NCI-H1417 treated with DMSO at 0.1 percent for 48 hours (cell line): Measurements from ENCODE around the gene STYK1.
"Not testable (repeated sequence)": the region's sequence is repeated elsewhere in the genome, so short reads cannot be mapped to it uniquely, and the experiment has no call there.

Experiments used
- DNase-seq: peaks from one replicate; lab custom pipeline; 2025; lab: John Stamatoyannopoulos, UW

The STYK1 gene

DNA sequence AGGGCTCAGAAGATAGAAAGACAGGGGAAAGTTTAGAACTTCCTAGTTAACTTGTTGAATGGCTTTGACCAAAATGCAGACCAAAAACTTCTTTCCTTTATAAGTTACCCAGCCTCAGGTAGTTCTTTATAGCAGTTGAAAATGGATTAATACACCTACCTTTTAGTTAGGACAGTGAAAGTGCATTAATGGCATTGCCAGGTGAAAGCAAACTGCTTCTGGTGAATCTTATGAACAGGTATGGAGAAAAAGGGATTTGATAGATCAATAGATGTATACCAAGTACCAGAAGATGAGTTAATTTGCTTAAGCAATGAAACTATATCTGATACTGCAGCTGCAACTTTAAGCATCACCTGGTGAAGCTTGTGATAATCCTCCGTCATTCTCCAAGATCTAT is 14.2 kb upstream of the STYK1 start:
- DNase-seq, result no peak

DNA sequence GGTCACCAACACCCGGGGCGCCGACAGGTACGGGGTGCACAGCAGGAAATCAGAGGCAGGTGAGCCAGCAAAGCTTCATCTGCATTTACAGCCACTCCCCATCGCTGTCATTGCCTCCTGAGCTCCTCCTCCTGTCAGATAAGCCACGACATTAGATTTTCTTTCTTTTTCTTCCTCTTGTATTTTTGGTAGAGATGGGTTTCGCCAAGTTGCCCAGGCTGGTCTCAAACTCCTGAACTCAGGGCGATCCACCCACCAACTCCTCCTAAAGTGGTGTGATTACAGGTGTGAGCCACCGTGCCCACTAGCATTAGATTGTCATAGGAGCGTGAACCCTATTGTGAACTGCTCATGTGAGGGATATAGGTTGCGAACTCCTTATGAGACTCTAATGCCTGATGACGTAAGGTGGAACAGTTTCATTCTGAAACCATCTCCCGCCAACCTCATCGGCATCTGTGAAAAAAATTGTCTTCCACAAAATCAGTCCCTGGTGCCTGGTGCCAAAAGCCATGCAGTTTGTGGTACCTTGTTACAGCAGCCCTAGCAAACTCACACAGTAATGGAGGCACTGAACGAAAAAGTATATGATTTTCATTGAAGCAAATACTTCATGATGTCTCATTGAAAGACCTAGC is 1.5 kb downstream of the STYK1 start:
- DNase-seq, result no peak

DNA sequence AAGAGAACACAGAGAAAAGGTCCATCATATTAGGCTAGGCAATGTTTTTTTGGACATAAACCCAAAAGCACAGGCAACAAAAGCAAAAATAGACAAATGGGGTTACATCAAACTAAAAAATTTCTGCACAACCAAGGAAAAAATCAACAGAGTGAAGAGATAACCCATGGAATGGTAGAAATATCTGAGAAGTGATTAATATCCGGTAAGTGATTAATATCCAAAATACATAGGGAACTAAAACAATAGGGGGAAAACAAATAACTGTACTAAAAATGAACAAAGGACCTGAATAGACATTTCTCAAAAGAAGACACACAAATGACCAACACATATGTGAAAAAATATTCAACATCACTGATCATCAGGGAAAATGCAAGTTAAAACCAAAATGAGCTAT is 4.3 kb downstream of the STYK1 start:
- no peak for DNase-seq

DNA sequence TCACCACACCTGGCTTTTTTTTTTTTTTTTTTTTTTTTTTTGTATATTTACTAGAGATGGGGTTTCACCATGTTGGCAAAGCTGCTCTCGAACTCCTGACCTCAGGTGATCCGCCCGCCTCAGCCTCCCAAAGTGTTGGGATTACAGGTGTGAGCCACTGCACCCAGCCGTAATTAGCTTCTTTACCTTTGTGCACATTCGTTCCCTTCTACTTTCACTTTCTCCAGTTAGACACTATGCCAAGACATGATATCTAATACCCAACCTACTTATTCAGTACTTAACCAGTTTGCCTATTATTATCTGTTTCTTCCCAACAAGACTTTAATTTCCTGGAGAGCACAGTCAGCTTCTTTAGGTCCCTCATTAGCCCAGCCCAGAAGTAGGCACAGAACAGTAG is 5.3 kb downstream of the STYK1 start:
- DNase-seq, result no peak

DNA sequence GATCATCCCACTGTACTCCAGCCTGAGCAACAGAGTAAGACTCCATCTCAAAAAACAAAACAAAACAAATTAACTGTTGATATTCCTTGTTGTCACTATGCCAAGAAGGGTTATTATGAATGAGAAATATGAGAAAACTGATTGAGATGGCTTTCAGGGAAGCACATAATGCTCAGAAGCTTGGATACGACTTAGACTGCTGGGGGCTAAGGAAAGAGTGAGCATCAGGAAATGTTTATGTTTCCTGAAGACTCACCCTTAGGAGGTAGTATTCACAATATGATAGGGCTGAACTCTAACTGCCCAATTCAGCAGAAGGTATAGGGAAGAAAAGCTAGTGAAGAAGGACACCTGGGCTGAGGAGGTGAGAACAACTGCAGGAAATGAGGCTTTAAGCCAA is 6.3 kb downstream of the STYK1 start:
- DNase-seq, result no peak

DNA sequence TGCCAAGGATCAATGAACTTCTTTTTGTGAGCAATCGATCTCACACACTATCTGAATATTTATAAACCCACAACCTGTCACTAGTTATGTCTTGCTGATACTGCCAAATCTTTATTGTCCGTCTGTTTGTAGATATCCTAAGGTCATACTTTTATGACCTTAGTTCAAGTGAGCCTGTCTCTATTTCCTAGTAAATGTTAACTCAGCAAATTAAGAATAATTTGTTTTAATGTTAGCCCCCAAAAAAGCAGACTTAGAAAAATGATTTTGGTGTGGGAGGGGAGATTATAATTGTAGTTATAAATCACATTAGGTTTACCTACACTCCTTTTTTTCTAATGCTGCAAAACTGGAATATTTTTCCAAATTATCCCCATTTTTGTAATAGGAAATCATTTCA is 9.4 kb downstream of the STYK1 start:
- DNase-seq, result no peak

DNA sequence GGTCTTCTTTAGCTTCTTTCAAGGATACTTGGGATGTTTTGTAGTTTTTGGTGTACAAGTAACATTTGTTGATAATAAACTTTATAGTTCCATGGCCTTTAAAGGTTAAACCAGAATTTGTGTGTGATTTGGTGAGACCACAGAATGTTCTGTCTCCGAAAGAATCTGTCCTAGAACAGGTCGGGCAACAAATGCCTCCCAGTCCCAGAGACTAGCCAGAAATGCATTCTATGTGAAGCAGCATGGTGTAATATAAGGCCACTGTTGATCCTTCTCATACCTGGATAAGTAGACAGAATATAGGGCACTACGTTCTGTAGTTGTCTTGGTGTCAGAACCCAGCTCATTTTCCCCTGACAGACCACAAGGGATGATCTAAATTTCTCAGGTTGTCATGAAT is 10.0 kb downstream of the STYK1 start:
- no peak for DNase-seq

DNA sequence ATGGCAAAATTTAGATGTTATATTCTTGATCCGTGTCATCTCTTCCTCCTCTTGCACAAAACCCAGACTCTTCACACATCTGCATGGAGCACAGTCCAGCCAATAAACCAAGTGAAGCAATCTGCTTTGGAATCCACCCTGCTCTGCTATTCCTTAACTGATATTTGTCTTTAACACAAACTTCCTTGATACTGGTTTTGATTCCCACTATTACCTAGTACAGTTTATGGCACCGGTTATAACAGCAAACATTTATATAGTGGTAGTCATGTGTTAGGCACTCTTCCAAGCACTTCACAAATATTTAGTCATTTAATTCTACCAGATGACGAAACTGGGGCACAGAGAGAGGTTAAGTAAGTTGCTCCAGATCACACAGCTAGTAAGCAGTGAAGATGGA is 12.5 kb downstream of the STYK1 start:
- no peak for DNase-seq

DNA sequence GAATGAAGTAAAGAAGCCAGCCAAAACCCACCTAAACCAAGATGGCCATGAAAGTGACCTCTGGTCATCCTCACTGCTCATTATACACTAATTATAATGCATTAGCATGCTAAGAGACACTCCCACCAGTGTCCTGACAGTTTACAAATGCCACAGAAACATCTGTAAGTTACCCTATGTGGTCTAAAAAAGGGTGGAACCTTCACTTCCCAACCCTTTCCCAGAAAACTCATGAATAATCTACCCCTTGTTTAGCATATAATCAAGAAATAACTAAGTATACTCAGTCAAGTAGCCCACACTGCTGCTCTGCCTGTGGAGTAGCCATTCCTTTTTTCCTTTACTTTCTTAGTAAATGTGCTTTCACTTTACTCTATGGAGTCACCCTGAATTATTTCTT is 19.8 kb downstream of the STYK1 start:
- DNase-seq, result no peak

DNA sequence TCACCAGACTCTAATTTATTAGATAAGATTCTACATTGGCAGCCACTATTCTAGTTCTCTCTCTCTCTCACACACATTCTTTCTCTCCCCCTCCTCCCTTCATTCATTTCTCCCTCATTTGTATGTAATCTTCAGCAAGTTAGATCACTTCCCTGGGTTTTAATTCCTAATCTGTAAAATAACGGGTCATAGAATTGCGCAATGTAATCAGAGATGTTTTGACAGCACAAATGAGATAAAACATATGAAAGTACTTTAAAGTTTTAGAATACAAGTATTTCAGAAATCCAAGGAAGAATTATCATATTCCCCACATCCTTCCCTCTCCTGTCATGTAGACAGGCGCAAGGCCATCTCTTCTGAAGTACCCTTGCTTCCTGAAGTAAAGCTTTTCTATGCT is 21.7 kb downstream of the STYK1 start:
- no peak for DNase-seq

DNA sequence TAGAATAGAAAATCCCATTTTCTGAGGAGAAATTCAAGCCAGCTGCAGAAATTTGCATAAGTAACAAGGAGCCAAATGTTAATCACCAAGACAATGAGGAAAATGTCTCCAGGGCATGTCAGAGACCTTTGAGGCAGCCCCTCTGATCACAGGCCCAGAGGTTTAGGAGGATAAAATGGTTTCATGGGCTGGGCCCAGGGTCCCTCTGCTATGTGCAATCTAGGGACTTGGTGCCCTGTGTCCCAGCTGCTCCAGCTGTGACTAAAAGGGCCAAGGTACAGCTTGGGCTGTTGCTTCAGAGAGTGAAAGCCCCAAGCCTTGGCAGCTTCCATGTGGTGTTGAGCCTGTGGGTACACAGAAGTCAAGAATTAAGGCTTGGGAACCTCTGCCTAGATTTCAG is 27.3 kb downstream of the STYK1 start:
- DNase-seq, result not testable (repeated sequence)

DNA sequence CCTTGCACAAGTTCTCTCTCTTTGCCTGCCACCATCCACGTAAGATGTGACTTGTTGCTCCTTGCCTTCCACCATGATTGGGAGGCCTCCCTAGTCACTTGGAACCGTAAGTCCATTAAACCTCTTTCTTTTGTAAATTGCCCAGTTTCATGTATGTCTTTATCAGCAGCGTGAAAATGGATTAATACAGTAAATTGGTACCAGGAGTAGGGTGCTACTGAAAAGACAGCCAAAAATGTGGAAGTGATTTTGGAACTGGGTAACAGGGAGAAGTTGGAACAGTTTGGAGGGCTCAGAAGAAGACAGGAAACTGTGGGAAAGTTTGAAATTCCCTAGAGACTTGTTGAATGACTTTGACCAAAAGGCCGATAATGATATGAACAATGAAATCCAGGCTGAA is 27.9 kb downstream of the STYK1 start:
- no peak for DNase-seq

DNA sequence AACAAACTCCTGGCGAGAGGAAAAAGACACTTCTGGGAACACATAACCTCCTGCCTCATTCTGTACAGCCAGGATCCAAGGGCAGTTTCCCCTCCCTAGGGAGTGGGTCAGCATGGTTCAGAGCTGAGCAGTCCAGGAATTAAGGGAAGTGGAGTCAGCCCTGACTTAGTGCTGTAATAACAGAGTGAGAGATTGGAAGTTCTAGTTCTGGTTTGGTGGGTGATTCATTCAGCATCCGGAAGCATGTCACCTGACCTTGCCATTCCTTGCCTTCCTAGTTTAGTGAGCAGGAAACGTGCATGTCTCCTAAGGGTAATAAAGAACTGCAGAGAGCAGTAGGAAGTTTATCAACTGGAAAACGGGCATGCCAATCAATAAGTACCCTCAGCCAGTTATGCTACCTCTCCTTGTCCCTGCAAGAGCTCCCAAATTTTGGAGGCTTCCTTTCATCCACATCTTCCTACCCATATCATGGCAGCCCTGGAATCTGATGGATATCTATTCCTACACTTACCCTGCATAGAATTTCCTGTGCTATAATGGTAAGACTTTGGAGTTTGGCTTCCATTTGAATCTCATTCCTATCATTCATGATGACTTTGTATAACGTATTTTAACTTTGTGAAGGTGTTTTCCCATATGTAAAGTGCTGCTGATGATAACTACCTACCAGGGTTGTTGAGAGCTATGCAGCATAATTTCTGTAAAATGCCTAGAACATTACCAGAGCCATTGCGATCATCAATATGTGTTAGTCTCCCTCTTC is 31.9 kb downstream of the STYK1 start:
- DNase-seq, result no peak

DNA sequence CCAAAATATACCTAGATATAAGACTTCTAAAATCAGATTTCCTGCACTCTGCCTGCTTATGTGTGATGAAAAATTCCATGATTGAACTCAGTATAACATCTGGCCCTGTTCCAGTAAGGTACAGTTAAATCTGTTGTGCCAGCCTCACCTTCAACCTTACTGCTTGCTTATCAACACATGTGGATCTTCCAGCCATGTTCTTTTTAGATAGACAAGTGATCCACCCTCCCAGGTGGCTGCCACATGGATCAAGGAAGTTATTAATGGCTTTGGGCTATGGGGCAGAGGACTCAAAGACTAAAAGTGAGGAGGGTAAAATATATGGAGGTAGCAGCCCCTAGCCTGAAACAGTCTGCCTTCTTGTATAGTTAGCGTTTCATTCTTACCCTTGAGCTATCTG is 35.1 kb downstream of the STYK1 start:
- DNase-seq, result no peak

DNA sequence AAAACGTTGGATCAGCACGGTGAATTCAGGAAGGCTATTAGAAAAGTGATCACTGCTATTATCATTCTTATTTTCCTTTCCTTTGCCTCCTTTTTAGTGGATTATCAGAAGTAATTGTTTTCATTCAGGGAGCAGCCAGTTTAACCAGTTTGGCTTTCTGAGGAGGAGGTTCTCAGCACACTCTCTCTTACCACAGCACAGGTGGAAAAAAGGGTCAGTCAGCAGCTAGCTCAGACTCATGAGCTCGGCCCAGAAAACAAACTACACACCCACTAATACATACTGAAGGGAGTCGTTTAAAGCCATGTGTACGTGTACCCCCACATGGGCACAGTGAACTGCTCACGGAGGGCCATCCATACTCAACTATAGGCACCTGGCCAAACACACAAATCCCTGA is 37.2 kb downstream of the STYK1 start:
- DNase-seq, result no peak

DNA sequence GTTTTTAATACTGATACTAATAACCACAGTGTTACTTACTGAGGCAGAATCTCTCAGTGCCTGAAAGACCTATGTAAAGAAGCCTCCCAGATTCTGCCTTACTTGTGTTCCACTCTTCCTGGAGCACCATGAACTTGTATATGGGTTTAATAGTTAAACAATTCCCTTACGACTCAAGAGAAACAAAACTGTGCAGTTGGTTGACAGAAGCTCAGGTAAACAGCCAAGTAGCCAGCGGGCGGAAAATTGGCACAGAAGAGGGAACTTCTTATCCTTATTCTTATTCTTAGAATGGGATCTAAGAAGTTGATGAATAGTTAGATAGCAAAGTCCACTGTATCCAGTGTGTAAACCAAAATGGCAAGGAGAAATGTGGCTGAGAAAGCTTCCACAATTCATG is 37.7 kb downstream of the STYK1 start:
- DNase-seq, result no peak

DNA sequence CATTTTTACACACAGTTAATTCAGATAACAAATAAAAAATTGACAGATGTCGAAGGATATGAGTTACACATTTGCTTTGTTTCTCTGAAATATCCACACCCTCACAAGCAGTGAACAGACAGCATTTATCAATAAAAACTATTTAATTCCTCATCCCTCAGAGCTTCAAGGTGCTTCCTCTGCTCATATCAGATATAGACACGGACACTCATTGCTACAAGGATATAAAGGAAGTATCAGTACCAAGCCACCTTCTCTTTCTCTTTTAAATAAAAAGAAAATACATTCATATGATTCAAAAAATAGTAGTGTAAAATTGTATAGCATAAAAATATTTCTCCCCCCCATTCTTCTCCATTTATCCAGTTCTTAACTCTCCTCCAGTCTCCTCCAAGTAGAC is 38.5 kb downstream of the STYK1 start:
- DNase-seq, result no peak

DNA sequence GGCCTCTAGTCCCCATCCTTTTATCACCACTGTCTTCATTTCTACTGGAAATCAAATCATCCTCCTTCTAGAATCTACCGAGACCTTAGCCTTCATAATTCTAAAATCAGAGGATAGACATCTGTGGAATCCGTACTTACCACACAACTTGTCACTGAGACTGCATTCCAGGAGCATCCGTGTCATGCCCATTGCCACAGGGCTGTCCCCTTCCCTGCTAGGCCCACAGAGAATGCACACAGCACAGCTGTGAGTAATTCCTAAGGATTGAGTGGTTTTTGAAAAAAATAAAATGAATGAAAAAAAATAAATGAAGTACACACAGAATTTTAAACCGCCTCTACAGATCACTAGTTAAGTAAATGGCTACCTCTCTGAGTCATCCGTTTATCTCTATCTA is 39.4 kb downstream of the STYK1 start:
- DNase-seq, result no peak

DNA sequence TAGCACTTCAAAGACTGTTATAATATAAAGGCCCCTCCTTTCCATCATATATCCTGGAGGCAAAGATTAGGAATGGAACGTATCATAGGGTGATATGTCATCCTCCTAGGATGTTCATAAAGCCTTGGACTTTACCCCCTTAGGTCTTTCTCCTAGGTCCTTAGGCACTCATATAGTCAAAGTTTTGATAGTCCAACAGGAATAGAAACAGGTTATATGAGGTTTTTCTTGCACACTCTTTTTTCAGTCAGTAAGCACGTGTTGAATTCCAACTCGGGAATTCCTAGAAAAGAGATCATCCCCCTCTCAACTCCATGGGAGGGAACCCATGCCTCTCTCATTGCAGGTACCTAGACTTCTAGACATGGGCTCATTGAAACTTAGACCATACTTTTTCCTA is 40.3 kb downstream of the STYK1 start:
- no peak for DNase-seq

DNA sequence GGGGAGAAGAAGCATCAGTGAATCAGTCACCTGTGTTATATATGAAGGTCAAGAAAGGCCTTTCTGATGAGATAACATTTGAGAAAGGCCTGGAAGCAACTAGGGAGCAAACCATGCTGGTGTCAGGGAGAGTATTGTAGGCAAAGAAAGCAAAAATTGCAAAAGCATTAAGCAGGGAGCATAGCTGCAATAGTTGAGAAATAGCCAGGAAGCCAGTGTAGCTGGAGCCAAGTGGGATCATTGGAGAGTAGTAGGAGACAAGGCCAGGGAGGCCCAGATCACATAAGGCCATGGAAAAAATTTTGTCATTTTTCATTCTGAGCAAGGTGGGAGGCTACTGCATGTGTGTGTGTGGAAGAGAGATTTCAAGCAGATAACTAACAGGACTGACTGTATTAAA is 41.6 kb downstream of the STYK1 start:
- DNase-seq, result no peak

DNA sequence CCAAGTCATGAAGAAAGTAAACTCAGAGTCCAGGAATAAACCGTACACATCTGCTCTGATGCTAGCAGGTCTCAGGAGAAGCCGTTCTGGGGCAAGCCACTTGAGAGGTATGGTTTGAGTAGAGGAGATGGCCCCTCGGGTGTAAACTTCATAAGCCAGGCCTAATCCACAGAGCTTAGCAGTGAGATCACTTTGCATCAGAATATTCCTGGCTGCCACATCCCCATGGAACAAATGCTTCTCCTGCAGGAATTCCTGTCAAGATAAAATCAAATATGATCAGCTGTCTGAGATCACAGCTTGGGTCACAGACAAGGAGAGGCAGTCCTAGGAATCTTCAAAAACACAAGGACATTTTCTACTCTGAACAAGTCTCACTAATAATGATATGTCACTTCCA is 49.2 kb downstream of the STYK1 start:
- DNase-seq, result no peak

DNA sequence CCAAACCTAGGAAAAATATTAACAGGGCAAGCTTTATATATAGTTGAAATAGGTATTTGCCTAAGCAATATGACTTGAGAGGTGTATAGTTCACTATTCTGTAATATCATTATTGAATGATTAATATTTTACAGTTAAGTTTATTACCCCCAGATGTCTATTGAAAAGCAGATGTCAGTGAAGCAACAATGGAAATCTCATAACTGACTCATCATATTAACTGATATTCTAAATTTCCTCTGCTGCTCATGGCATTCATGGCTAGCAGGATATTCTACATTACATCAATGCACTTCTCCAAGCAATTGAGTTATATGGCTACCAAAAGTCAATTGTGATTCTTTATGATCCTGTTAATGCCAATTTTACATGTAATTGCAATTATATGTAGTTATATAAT is 50.7 kb downstream of the STYK1 start:
- DNase-seq, result no peak

DNA sequence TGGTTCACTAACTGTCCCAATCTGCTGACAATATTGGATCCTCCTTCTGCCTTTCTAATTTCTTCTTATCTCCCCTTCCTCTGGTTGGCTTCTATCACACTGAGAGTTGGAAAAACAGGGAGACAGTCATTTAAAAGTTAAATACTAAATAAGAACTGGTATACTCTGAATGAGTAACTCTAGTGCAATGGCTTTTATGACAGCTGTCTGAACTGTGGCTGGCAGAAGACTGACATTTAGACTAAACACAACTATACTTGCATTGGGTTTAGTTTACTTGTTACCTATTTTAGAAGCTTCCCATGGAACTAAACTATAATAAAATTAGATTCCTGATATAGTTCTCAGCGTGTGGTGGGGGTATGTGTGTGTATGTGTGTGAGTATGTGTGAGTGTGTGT is 52.6 kb downstream of the STYK1 start:
- DNase-seq, result no peak

DNA sequence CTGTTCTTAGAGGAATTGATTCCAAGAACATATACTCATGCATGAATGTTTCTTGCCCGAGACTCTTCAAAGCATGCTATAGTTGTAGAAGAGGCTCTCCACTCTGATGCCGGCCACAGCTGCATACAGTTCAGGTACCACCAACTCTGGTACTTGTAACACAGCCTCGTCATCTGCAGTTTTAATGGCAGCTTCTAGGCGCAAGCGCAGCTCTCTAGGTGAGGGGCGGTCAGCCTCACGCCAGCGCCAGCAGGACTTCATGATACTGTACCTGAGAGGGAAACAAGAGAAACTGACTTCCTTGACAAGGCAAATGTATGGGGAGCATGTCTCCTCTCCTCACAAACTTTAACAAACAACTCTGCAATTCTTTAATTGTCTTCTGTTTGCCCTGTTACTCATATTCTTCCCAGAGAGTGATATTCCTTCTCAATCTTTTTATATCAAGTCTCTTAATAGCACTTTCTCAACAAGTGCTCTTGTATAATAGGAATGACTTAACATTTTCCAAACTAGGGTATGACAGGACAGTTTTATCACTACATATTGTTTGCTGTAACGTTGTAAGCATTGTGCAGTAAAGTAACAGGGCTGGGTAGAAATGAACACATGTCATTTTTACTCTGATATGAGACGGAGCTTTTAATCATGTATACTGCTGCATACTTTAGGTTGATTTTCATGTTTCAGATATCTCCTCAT is 53.6 kb downstream of the STYK1 start:
- no peak for DNase-seq
